NCI-H1048 (cell line): ENCODE measurements around the gene TOX2.
"Not testable (repeated sequence)": the region's sequence is repeated elsewhere in the genome, so short reads cannot be mapped to it uniquely, and the experiment has no call there.

ENCODE experiments used
- DNase-seq: peaks from one replicate; lab custom pipeline; 2025; lab: John Stamatoyannopoulos, UW

Gene TOX2

GRCh38 chr20:44032583-44033331 is 118.1 kb downstream of the TOX2 start:
- no peak for DNase-seq

- DNase-seq, result no peak
Observed at GRCh38 chr20:44033344-44033743, 118.7 kb downstream of the TOX2 start.

GRCh38 chr20:44033873-44034272 is 119.2 kb downstream of the TOX2 start:
- no peak for DNase-seq

- no peak for DNase-seq
Observed at GRCh38 chr20:44034451-44034850, 119.8 kb downstream of the TOX2 start.

GRCh38 chr20:44034965-44035635 is 120.4 kb downstream of the TOX2 start:
- no peak for DNase-seq

- no peak for DNase-seq
Observed at GRCh38 chr20:44035924-44036323, 121.3 kb downstream of the TOX2 start.

- no peak for DNase-seq
Observed at GRCh38 chr20:44036441-44036840, 121.8 kb downstream of the TOX2 start.

GRCh38 chr20:44038681-44039123 is 124.0 kb downstream of the TOX2 start:
- DNase-seq, result no peak

- no peak for DNase-seq
Observed at GRCh38 chr20:44039147-44039546, 124.5 kb downstream of the TOX2 start.

- DNase-seq, result no peak
Observed at GRCh38 chr20:44039741-44040140, 125.1 kb downstream of the TOX2 start.

- DNase-seq, result no peak
Observed at GRCh38 chr20:44040202-44040915, 125.7 kb downstream of the TOX2 start.

GRCh38 chr20:44041001-44041400 is 126.3 kb downstream of the TOX2 start:
- DNase-seq, result no peak

- not testable (repeated sequence) for DNase-seq
Observed at GRCh38 chr20:44044712-44045111, 130.1 kb downstream of the TOX2 start.

- no peak for DNase-seq
Observed at GRCh38 chr20:44050327-44050726, 135.7 kb downstream of the TOX2 start.

- no peak for DNase-seq
Observed at GRCh38 chr20:44050925-44051660, 136.4 kb downstream of the TOX2 start.

- no peak for DNase-seq
Observed at GRCh38 chr20:44051661-44052000, 137.0 kb downstream of the TOX2 start.

- no peak for DNase-seq
Observed at GRCh38 chr20:44052166-44052565, 137.5 kb downstream of the TOX2 start.

- DNase-seq, result no peak
Observed at GRCh38 chr20:44053046-44053445, 138.4 kb downstream of the TOX2 start.

GRCh38 chr20:44054118-44054517 is 139.5 kb downstream of the TOX2 start:
- DNase-seq, result no peak

- DNase-seq, result no peak
Observed at GRCh38 chr20:44054849-44055248, 140.2 kb downstream of the TOX2 start.

GRCh38 chr20:44056010-44056698 is 141.5 kb downstream of the TOX2 start:
- DNase-seq, result no peak
